Measurements from ENCODE around the gene NOS1AP. TPM values are rescaled to one million over a fixed set of nuclear protein-coding genes. Genes with fewer than 3 reads are reported as not detected.

The NOS1AP gene
- total and polyA plus RNA-seq, 12 donors: 0.37 to 12.0 (median 3.1) TPM

GRCh38 chr1:162235241-162235800 lies 165.8 kb downstream of the NOS1AP start:
- TF ChIP-seq CTCF (IDR thresholded peaks at IDR 0.05): no peak
- TF ChIP-seq POLR2A (IDR thresholded peaks at IDR 0.05): no peak
- Histone ChIP-seq H3K36me3 (replicated peaks in 1 of 2) (no peaks in the 10 kb centered on the region), H3K4me1 (replicated peaks in 1 of 2) (peaks cover 0 to 7% of the 10 kb centered on the region in 2 donors), H3K9me3 (replicated peaks in 1 of 3) (no peaks in the 10 kb centered on the region), H3K4me3 (no peak overlapping the region), H3K27ac (no peak overlapping the region), H3K27me3 (no peaks in the 10 kb centered on the region)
- intact Hi-C loops (cut with DNase I): no loop called here
- 53 to 67% (median 64%) methylated on average over 7 of the region's 7 CpGs for WGBS, 4 donors
- DNase-seq: peak in 5 of 7 donors; percentile 30 to 79 (median 55)

- H3K4me3 ChIP-seq: no peak overlapping the region
- DNase-seq: no peak
- no peaks in the 10 kb centered on the region for H3K27me3 ChIP-seq
- H3K4me1 ChIP-seq (replicated peaks in 1 of 2): peaks cover 0 to 7% of the 10 kb centered on the region in 2 donors
- no peaks in the 10 kb centered on the region for H3K36me3 ChIP-seq (replicated peaks in 1 of 2)
- H3K9me3 ChIP-seq (replicated peaks in 1 of 3): no peaks in the 10 kb centered on the region
- intact Hi-C loops (cut with DNase I): no loop called here
- no peak overlapping the region for H3K27ac ChIP-seq
- no peak for TF ChIP-seq CTCF (IDR thresholded peaks at IDR 0.05)
- no peak for TF ChIP-seq POLR2A (IDR thresholded peaks at IDR 0.05)
- 80 to 89% (median 83%) methylated on average over 3 of the region's 3 CpGs for WGBS, 4 donors
Observed at GRCh38 chr1:162236201-162236600, 166.7 kb downstream of the NOS1AP start.

- no peaks in the 10 kb centered on the region for H3K9me3 ChIP-seq (replicated peaks in 1 of 3)
- peaks cover 0 to 7% of the 10 kb centered on the region in 2 donors for H3K4me1 ChIP-seq (replicated peaks in 1 of 2)
- H3K27ac ChIP-seq: no peak overlapping the region
- no peaks in the 10 kb centered on the region for H3K36me3 ChIP-seq (replicated peaks in 1 of 2)
- H3K4me3 ChIP-seq: no peak overlapping the region
- intact Hi-C loops (cut with DNase I): no loop called here
- no peaks in the 10 kb centered on the region for H3K27me3 ChIP-seq
- 72 to 100% (median 85%) methylated on average over 2 of the region's 2 CpGs for WGBS, 4 donors
- no peak for TF ChIP-seq CTCF (IDR thresholded peaks at IDR 0.05)
- TF ChIP-seq POLR2A (IDR thresholded peaks at IDR 0.05): no peak
- no peak for DNase-seq
Observed at GRCh38 chr1:162236618-162237017, 167.1 kb downstream of the NOS1AP start.

GRCh38 chr1:162240577-162240976 lies 171.1 kb downstream of the NOS1AP start:
- 83 to 90% (median 85%) methylated on average over 3 to 4 of the region's 4 CpGs for WGBS, 4 donors
- Histone ChIP-seq H3K27me3 (no peaks in the 10 kb centered on the region), H3K27ac (no peak overlapping the region), H3K4me3 (no peak overlapping the region), H3K9me3 (replicated peaks in 1 of 3) (no peaks in the 10 kb centered on the region), H3K36me3 (replicated peaks in 1 of 2) (no peaks in the 10 kb centered on the region), H3K4me1 (replicated peaks in 1 of 2) (peaks cover 0 to under 1% of the 10 kb centered on the region in 2 donors)
- TF ChIP-seq CTCF (IDR thresholded peaks at IDR 0.05) (no peak), POLR2A (IDR thresholded peaks at IDR 0.05) (no peak)
- intact Hi-C loops (cut with DNase I): no loop called here
- DNase-seq: no peak
